Upper lobe of right lung (tissue), 1 donor: ENCODE data around the gene STK10. TPM values are rescaled to one million over a fixed set of nuclear protein-coding genes. Genes with fewer than 3 reads are reported as not detected.

Experiments used
- ATAC-seq: fragments of 200-7000 bp; cut with Tn5 transposase; one replicate; pipeline ENCODE4 v1.9.1; 2020; ENCODE audit warnings: mild to moderate bottlenecking, moderate library complexity
- DNase-seq: peaks from one replicate; pipeline ENCODE4 v3.0.0-alpha.2; 2020
- H3K27ac ChIP-seq: fragments of 200-600 bp; one replicate; pipeline ENCODE4 v1.8.0; 2022
- H3K27me3 ChIP-seq: fragments of 200-600 bp; one replicate; pipeline ENCODE4 v1.8.0; 2022; ENCODE audit warnings: mild to moderate bottlenecking
- H3K36me3 ChIP-seq: fragments of 200-600 bp; one replicate; pipeline ENCODE4 v1.8.0; 2022
- H3K4me1 ChIP-seq: fragments of 200-600 bp; one replicate; pipeline ENCODE4 v1.8.0; 2022
- H3K4me3 ChIP-seq: fragments of 200-600 bp; one replicate; pipeline ENCODE4 v1.8.0; 2022; ENCODE audit warnings: mild to moderate bottlenecking
- H3K9me3 ChIP-seq: fragments of 200-600 bp; one replicate; pipeline ENCODE4 v1.8.0; 2022
- intact Hi-C: fragments of 100-400 bp; cut with DNase I; formaldehyde crosslinking; loops from one replicate; pipeline ENCODE4 v1.11.0; 2022
- long read RNA-seq: library from polyadenylated mRNA; unstranded; transcript quantifications from one replicate; pipeline ENCODE4 v2.0.0, GENCODE V29; 2021
- total RNA-seq: library from RNA; stranded (reverse); fragmentation: NEBNext Ultra II Directional; extraction: Animal tissue kit (Norgen Biotek cat#: 25700); gene quantifications from one replicate; pipeline ENCODE4 v1.2.1, GENCODE V29; 2021
- TF ChIP-seq, protein P1 (sequence below): fragments of 200-600 bp; IDR thresholded peaks from one replicate; pipeline ENCODE4 v1.8.0; 2022; ENCODE audit warnings: antibody characterized with exemption
- donor health status: DM: no; HTN: yes; CAD: no; lungs with severe emphysema.

Gene STK10
- total RNA-seq, result 56.9 TPM
- long read RNA-seq, full-length matches to known transcripts, result 50 of 79 reads
- long read RNA-seq, partial matches to known transcripts, result 13 of 79 reads
- long read RNA-seq, other reads (novel, unspliced or antisense), result 16 of 79 reads

DNA sequence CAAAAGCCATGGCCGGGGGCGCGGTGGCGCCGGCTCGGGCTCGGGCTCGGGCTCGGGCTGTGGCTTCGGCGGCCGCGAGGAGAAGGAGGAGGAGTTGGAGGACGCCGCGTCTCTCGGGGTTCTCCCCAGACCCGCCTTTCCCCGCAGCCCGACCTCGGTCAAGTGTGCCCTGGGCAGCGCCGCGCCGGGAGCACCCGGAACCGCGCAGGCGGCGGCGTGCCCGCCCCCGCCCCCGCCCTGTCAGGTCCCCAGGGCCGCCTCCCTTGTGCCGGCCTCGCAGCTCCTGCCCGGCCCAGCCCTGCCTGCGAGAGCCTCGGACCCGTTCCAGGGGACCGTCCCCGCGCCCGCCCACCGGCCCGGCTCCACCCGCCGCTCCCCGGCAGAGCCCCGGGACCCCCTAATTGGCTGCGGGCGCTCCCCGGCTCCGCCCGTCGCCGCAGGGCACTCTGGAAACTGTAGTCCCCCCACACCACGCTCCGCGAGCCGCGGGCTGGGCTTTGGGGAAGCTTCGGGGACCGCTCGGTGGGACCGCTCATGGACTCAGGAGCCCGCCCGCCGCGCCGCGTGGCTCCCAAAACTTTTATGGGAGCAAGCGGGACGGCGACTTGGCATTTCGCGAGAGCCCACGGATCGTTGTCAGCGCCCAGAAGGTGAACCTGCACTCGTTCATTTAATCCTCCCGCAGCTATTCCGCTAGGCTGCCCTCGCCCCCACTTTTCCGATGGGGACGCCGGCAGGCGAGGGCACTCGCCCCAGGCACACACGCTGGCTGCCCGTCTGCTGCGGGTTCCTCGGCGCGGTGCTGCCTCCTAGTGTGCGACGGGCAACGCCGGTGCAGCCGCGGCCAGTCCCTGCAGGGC is at the start of gene STK10:
Gene STK10, minus strand, starts transcription at position 192 of the 860 bp plus-strand sequence. Its CDS starts 182 bp downstream, at position 10.
- intact Hi-C loops, result no loop called here
- TF ChIP-seq, protein P1, sequence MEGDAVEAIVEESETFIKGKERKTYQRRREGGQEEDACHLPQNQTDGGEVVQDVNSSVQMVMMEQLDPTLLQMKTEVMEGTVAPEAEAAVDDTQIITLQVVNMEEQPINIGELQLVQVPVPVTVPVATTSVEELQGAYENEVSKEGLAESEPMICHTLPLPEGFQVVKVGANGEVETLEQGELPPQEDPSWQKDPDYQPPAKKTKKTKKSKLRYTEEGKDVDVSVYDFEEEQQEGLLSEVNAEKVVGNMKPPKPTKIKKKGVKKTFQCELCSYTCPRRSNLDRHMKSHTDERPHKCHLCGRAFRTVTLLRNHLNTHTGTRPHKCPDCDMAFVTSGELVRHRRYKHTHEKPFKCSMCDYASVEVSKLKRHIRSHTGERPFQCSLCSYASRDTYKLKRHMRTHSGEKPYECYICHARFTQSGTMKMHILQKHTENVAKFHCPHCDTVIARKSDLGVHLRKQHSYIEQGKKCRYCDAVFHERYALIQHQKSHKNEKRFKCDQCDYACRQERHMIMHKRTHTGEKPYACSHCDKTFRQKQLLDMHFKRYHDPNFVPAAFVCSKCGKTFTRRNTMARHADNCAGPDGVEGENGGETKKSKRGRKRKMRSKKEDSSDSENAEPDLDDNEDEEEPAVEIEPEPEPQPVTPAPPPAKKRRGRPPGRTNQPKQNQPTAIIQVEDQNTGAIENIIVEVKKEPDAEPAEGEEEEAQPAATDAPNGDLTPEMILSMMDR, result peak; percentile 87

DNA sequence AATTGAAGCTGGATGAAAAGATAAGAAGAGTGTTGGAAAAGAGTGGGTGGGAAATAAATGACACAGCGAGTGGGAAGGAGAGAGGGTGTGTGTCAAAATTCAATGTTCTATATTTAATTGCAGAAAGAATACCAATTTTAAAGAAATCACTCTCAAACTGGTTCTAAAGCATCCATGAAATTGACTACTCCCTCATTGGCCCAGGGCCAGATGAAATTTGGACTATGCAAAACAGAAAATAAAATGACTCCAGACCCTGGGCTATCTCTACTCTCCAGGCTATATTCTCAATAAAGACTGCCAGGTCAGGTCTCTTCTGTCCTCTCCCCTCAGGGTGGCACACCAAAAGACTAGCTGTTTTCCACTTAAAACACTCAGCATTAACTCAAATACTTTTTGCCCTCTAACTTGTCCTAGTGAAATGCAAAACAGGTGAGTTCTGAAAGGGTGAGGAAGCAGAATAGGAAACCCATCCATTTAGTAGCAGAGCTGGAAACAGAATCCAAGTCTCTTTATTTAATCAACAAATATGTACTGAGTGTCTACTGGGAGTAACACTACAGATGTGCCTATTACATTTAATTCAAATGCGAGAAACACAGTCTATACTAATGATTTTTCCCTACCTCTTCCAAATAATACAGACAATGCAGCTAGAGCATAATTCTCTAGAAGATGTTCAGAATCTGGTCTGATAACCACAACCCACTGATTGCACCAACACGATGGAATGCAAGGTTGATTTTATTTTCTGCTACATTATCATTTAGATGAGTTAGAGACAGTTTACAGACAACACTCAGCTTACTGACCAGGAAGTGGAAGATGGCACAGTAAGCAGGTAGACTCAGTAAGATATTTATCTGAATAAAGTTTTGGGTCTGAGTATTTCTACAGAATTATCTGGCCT is 48.1 kb upstream of the STK10 start:
- TF ChIP-seq, protein P1, result no peak
- no peak for DNase-seq
- intact Hi-C loops, result no loop called here
- no peaks in the 10 kb centered on the region for H3K27me3 ChIP-seq
- ATAC-seq, result no peak
- peaks cover 10% of the 10 kb centered on the region for H3K4me1 ChIP-seq
- H3K27ac ChIP-seq, result no peak overlapping the region
- peaks cover 19% of the 10 kb centered on the region for H3K36me3 ChIP-seq
- H3K9me3 ChIP-seq, result no peaks in the 10 kb centered on the region
- no peak overlapping the region for H3K4me3 ChIP-seq

More for the DNA sequence above, at the start of gene STK10:
- Histone ChIP-seq H3K9me3 (no peaks in the 10 kb centered on the region), H3K27me3 (no peaks in the 10 kb centered on the region), H3K4me1 (peaks cover 31% of the 10 kb centered on the region), H3K4me3 (peak within 1 kb of the TSS; percentile 95), H3K27ac (peak within 1 kb of the TSS; percentile 82), H3K36me3 (no peaks in the 10 kb centered on the region)
- DNase-seq (peak; percentile 97), ATAC-seq (peak; percentile 94)

DNA sequence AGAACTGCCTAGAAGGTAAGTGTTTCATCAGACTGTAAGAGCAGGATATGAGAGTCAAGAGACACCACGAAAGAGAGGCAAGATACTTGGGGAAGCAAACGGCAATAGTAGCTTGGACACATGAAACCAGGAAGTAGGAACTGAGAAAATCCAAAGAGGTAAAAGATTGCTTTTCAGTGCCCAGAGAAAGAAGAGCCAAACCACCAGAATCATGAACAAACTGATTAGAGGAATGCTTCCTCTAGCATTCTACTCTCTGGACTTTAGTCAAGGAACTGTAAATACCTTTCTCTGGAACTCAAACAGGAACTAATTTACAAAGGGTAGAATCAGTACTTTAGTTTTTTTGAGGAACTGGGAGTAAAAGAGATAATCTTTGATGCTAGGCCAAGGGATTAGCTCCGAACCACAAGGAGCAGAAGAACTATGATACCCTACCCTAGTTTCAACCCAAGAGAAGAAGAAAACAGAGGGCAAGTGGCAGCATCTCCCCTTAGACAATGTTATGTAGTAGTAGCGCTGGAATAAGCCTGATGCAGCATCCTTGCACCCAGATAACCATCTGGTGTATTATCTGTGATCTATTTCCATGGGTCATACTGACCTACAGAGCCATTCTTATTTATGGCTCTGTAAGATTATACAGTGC is 47.2 kb upstream of the STK10 start:
- Histone ChIP-seq H3K4me1 (peaks cover 10% of the 10 kb centered on the region), H3K27ac (no peak overlapping the region), H3K4me3 (no peak overlapping the region), H3K9me3 (no peaks in the 10 kb centered on the region), H3K27me3 (no peaks in the 10 kb centered on the region), H3K36me3 (peaks cover 23% of the 10 kb centered on the region)
- ATAC-seq, result peak; percentile 47
- intact Hi-C loops, result no loop called here
- TF ChIP-seq, protein P1, result no peak
- no peak for DNase-seq

DNA sequence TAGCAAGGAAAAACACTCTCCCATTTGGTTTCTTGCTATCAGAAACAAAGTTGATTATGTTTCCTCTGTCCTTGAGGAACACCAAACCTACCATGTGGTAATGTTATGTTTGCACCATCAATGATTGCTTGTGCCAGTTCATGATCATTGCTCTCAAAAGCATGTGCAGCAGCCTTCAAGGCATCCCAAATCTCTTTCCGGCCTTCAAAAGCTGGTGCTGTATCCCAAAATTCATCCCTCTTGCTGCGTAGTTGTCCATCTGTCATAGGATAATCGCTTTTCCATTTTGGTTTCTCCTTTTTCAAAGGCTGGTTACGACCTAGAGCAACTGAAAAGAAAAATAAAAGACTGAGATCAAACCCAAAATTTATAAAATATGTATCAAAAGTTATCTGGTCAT is 46.0 kb upstream of the STK10 start:
- intact Hi-C loops, result no loop called here
- Histone ChIP-seq H3K4me3 (no peak overlapping the region), H3K9me3 (no peaks in the 10 kb centered on the region), H3K4me1 (peaks cover 10% of the 10 kb centered on the region), H3K27ac (no peak overlapping the region), H3K36me3 (peaks cover 27% of the 10 kb centered on the region), H3K27me3 (no peaks in the 10 kb centered on the region)
- TF ChIP-seq, protein P1, result no peak
- ATAC-seq, result no peak
- no peak for DNase-seq

DNA sequence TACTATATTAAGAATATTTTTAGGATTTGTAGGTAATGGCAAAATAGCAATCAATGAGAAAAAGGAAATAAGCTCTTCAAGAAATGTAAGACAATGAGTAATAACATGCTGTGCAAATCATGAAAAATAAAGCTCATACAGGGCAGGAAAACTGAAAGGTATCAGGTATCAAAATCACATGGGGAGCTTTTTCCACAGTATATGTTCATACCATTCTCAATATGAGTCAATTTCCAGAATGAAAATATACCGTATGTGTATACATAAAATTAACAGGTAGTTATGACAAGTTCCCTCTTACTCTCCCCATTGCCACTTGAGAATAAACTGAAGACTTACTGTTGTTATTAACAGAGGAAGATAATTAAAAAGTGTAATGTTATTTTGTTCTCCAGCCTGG is 41.9 kb upstream of the STK10 start:
- intact Hi-C loops, result no loop called here
- DNase-seq, result no peak
- Histone ChIP-seq H3K27ac (no peak overlapping the region), H3K27me3 (no peaks in the 10 kb centered on the region), H3K4me1 (no peaks in the 10 kb centered on the region), H3K4me3 (no peak overlapping the region), H3K9me3 (no peaks in the 10 kb centered on the region), H3K36me3 (peaks cover 43% of the 10 kb centered on the region)
- no peak for ATAC-seq
- TF ChIP-seq, protein P1, result no peak
